ENCODE results near the gene PSMC1.

The PSMC1 gene

GRCh38 chr14:90321891-90322290, 65.5 kb downstream of the PSMC1 start:
- no peak for TF ChIP-seq CTCF (IDR thresholded peaks at IDR 0.05; ENCODE audit: low read depth, low read length, missing control alignments)

More at GRCh38 chr14:90321891-90322290, 65.5 kb downstream of the PSMC1 start:
- in situ Hi-C loops (cut with HindIII; ENCODE audit: low sequenced_read_pairs) = loop anchor here (25.0 kb wide), 1 partner anchor 965 kb away; no protein-coding TSS in a partner anchor
- no peak for DNase-seq (ENCODE audit: low read depth)
- no peak overlapping the region for H3K4me3 ChIP-seq (ENCODE audit: low read depth, low read length)

Data from astrocyte of the cerebellum (primary cell).